HG03045 (cell line): ENCODE results near the gene XPNPEP2.
"Not testable (repeated sequence)": the region's sequence is repeated elsewhere in the genome, so short reads cannot be mapped to it uniquely, and the experiment has no call there.

Experiments used
- ATAC-seq: cut with Tn5 transposase; IDR thresholded peaks from one replicate; pipeline ENCODE4 v1.9.1; 2021; ENCODE audit warnings: mild to moderate bottlenecking, moderate library complexity; ENCODE audit not compliant: unreplicated experiment

Gene XPNPEP2

DNA sequence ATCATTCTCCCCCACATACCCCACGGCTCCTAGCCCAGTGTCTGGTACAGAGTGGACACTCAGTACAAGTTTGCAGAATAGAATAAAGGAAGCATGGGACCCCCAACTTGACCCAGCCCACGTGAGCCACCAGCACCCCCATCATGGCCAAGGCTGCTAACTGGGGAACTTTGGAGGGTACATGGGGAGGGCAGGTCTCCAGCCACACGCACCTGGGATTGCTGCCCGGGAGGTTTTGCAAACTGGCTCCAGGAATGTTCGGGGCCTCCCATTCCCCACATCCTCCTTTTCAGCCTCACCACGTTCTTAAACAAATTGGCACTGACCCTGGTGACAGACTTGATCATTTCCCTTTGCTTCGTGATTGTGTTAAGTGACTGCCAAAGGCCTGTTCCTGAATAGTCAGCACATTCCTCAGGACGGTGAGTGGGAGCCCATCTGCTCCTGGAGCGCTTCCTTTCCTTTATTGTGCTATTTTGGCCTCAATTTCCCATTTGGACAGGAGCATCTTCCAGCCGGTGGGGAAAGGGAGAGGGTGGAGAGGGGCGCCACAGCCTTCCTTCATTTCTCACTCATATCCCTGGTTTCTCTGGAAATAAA lies 18.7 kb upstream of the XPNPEP2 start:
- ATAC-seq: no peak

DNA sequence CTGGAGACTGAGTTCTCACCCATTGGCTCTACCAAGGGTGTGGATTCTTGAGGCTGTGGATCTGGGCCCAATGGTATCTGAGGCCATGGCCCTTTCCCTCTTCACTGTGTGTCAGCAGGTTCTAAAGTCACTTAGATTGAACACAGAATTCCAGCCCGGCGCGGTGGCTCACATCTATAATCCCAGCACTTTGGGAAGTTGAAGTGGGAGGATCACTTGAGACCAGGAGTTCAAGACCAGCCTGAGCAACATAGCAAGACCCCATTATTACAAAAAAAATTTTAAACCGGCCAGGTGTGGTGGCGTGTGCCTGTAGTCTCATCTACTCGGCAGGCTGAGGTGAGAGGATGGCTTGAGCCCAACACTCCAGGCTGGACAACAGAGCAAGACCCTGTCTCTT lies 18.0 kb upstream of the XPNPEP2 start:
- ATAC-seq: no peak

DNA sequence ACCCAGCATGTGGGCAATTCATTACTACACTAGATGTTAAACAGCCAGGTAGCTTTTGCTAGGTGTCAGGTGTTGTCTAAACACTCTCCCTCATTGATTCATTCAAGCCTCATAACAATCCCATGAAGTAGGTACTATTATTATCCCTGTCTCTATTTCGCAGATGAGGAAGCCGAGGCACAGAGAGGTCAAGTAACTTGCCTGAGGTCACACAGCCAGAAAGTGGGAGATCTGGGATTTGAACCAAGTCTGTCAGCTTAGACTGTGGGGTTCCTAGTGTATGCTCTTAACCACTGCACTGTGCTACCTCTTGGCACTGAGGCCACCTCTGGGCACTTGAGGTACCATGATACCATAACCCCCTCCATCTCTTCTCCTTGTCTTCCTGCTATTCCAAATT lies 17.4 kb upstream of the XPNPEP2 start:
- no peak for ATAC-seq

DNA sequence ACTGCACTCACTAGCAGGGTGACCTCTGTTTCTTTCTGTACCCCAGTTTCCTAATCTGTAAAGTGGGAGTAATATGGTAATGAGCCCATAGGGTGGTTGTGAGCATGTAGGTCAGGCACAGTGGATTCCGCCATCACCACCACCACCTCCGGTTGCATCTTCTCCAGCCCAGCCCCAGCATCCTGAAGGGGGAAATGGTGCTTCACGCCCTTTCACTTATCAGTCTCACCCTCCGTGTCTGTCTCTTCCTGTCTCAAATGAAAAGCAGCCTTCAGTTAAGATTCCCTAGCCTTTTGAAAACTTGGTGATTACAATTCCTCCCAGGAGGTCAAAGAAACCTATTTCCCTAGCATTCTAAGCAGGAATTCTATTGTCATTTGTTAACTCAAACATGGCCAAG lies 16.9 kb upstream of the XPNPEP2 start:
- ATAC-seq: no peak

DNA sequence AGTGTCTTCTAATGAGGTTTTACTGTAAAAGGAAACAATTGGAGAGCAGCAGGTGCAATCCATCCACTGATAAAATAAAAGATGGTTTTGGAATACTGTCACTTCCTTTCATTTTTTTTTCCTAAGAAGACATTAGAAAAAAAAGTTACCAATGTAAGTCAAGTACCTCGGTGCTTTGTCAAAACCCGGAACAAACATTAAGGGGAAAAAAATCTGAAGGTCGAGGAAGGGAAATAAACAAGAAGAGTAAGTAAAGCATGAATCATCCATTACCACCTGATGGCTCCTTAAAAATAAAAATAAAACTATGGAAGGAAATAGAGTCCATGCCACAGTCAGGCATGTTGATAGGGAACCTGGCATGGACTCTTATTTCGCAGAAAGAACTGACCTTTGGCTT lies 15.3 kb upstream of the XPNPEP2 start:
- no peak for ATAC-seq

DNA sequence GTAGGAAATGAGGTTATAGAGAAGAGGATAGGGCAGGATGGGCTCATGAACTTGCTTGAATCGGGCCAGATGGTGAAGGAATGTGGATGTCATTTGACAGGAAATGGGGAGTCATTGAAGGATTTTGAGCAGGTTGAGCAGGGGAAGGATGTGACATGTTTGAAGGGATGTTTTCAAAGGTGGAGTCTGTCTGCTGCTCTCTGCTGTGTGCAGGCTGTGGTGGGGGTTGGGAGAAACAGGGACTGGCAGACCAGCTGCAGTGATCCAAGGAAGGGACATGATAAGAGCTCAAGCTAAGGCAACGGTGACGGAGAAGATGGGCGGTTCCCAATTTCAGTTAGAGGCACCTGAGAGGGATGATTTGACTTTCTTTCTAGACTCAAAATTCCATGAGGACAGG lies 14.0 kb upstream of the XPNPEP2 start:
- ATAC-seq: no peak

DNA sequence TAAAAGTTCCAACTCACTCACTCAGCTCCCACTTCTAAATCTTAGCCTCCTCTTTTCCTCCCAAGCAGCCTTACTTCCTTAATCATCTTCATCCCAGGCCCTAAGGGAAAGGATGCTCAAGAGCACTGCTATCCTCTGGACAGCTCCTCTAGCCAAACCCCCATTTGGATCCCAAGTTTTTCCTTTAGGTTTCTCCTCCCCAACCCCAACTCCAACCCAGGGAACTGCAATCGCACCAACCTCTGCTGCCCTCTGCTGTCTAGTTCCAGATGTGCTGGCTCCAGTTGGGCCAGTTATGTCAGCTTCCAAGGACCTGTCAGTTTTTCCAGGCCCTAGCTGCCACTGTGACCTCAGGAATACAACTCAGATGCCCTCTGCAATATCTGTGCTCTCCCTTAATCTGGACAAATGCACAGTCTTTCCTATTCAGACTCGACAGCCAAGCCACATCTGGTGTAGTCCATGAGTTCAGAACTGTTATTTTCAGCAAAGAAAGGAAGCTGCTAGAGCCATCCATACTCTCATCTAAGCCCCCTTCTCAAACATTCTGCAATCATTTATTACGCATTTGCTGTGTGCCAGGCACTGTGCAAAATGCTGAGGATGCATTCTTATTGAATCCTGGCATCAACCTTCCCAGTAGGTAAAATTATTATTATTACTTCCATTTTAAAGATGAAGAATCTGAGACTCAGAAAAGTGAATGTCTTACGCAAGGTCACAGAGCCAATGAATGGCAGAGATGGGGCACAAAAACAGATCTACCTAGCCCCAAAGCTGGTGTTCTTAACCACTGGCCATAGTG lies 12.3 kb upstream of the XPNPEP2 start:
- no peak for ATAC-seq

DNA sequence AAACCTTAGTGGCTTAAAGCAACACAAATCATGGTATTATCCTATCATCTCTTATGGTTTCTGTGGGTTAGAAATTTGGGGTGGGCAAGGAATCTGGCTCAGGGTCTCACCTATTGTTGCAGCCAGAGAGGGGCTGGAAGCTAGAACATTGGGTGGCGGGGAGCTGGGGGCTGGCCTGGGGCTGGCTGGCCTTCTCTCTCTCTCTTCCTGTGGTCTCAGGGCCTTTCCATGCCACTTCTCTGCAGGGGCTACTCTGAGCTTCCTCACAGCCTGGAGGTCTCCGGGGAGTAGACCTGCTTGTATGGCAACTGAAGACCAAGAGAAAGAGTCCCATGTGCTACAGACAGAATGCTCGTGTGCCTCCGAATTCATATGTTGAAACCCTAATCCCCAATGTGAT lies 10.7 kb upstream of the XPNPEP2 start:
- no peak for ATAC-seq

DNA sequence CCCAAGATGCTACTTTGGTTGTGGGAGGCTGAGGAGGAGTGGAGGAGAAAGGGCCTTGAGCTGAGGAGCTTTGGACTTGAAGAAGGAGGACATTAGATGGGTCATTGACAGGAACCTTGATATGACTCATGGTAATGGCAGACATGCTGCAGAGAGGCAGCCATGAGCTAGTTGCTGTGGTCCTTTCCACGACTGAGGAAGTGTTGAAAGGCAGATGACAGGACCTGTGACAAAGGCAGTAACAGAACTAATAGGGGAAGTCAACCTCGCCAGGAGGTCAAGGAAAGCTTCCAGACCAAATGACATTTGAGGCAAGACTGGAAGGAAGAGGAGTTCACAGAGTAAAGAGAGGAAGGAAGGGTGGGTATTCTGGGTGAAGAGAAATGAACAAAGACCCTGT lies 7.6 kb upstream of the XPNPEP2 start:
- no peak for ATAC-seq

DNA sequence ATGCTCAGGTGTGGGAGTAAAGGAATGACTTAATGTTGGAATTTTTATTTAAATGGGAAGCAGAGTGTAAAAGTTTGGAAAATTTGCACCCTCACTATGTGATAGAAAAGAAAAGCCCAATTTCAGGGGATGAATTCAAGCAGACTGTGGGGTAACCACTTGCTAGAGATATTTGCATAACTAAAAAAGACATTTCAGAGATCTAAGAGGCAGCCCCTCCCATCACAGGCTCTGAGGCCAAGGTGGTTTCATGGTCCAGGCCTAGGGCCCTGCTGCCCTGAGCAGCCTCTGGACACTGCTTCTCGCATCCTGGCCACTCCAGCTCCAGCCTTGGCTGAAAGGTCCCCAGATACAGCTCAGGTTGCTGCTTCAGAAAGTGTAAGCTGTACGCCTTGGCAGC lies 5.9 kb upstream of the XPNPEP2 start:
- no peak for ATAC-seq

DNA sequence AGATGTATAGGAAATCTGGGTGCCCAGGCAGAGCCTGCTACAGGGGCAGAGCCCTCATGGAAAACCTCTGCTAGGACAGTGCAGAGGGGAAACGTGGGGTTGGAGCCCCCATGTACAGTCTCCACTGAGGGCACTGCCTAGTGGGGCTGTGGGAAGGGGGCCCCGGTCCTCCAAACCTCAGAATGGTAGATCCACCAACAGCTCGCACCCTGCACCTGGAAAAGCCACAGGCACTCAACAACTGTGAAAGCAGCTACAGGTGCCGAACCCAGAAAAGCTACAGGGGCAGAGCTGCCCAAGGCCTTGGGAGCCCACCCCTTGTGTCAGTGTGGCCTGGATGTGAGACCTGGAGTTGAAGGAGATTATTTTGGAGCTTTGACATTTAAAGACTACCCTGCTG lies 5.4 kb upstream of the XPNPEP2 start:
- ATAC-seq: no peak

DNA sequence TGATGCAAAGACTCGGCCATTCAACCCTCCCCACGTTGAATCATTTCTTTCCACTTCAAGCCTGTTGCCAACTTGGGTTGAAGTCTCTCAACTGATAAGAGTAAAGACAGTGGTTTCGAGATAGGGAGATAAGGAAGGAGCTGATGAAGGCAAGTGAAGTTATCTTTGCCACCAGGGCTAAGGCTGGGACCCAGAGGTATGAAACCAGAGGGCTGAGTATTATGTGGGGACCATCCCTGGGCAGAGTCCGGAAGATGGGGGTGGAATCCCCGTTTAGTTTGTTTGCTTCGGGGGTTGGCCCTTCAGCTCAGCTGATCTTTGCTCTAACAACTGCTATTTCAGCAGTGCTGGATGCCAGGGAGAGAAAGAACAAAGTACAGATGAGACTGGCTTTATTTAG lies 2.3 kb upstream of the XPNPEP2 start:
- ATAC-seq: no peak

DNA sequence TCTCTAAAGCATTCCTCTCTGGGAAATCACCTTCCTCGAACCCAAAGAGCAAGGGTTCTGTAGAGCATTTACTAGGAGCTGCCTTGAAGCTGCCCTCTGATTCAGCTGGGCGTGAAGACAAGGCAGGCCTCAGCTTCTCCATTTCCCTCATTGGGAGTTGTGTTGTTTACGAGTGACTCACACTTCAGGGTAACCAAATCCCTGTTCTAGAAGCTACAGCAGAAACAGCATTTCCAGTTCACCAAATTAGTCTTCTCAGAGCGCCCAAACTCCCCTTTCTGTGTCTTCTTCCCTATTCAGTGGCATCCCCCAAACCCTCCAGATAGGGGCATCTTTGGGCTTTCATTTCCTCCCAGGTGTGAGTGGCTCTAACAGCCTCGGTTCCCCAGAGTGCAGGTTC lies 863 bp upstream of the XPNPEP2 start:
- ATAC-seq: no peak

DNA sequence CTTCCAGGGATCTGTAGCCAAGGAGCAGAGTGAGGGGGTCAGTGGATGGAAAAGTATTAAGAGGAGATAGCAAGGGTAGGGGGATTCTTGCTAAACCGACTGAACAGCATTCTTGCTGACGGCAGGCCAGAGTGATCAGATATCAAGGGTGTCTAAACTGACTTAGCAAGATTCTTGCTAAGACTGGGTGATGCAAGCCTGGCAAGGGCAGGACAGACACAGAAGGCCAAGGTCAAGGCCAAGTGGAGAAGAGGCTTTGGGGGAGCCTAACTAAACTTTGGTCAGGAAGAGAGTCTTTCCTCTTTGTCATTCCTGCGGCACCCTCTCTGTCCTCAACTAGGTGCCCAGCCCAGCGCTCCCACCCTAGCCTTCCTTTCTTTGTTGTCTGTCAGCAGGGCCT lies 799 bp downstream of the XPNPEP2 start:
- no peak for ATAC-seq

DNA sequence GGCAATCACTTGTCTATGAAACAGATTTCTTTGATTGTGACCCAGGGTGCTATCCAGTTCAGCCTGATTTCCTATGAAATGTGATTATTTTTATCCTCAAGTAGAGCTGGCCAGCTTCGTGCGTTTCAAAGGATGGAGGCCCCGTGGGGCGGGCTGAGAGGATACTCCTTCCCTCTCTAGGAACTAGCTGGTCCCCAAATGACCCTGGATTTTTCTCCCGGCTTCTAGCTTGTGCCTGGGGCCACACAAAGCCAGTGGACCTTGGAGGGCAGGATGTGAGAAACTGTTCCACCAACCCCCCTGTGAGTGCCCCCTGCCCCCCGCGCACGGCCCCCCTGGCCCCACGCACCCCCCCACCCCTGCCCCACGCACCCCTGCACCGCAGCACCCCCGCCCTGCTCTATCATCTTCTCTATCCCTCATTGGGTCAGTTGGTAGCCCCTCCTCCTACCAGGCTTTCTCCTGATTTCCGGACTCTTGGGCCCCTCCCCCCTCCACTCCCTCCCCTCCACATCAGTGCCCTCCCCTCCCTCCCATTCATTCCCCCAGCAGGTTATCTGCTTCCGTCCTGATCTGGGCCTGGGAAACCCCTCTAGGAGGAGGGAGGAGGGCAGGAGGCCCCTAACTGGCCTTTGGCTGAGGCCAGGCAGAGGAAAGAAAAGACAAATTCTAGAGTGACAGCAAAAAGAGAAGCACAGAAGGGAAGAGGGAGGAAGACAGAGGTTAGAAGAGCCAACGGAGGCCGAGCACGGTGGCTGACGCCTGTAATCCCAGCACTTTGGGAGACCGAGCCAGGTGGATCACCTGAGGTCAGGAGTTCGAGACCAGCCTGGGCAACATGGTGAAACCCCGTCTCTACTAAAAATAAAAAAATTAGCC lies 3.3 kb downstream of the XPNPEP2 start:
- ATAC-seq: no peak

DNA sequence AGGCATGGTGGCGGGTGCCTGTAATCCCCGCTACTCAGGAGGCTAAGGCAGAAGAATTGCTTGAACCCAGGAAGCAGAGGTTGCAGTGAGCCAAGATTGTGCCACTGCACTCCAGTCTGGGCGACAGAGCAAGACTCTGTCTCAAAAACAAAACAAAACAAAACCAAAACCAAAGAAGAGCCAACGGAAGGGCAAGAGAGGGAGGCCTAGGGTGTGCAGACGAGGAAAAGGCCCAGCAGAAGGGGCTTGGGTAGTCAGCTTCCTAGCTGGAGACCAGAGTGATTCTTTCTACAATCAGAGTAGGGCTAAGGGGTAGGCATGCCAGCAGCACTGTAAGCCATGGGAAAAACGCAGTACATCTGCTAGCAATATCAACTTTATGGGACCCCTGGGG lies 4.0 kb downstream of the XPNPEP2 start:
- not testable (repeated sequence) for ATAC-seq

DNA sequence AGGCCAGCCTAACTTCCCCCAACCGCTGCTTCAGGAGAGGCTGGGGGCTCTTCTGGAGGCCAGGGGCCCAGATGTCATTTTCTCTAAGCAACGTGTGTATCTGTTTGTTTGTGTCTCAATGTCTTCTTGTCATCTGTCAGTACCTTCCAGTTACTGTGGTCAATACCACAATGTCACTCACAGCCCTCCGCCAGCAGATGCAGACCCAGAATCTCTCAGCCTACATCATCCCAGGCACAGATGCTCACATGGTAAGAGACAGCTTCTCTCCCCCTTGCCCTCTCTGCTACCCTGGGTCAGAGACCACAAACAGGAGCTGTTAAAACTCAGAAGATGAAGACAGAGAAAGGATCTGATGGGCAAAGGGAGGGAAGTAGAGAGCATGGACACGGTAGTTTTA lies 5.0 kb downstream of the XPNPEP2 start:
- ATAC-seq: no peak

DNA sequence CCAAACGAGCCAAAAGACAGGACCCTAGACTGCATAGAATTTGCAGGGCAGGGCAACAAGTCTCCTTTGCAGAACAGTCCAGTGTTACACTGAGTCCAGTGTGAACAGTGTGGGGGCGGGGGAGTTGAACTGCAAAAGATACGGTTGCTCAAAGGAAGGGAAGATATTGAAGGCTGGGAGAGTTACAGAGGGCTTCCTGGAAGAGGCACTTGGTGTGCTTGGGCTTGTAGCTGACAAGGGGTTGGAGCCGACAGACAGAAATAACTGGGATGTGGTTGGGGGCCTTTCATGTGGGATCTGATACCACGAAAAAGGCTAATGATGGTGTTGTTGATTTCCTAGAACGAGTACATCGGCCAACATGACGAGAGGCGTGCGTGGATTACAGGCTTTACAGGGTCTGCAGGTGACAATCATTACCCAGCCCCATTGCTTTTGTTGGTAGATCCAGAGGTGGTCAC lies 6.1 kb downstream of the XPNPEP2 start:
- no peak for ATAC-seq

DNA sequence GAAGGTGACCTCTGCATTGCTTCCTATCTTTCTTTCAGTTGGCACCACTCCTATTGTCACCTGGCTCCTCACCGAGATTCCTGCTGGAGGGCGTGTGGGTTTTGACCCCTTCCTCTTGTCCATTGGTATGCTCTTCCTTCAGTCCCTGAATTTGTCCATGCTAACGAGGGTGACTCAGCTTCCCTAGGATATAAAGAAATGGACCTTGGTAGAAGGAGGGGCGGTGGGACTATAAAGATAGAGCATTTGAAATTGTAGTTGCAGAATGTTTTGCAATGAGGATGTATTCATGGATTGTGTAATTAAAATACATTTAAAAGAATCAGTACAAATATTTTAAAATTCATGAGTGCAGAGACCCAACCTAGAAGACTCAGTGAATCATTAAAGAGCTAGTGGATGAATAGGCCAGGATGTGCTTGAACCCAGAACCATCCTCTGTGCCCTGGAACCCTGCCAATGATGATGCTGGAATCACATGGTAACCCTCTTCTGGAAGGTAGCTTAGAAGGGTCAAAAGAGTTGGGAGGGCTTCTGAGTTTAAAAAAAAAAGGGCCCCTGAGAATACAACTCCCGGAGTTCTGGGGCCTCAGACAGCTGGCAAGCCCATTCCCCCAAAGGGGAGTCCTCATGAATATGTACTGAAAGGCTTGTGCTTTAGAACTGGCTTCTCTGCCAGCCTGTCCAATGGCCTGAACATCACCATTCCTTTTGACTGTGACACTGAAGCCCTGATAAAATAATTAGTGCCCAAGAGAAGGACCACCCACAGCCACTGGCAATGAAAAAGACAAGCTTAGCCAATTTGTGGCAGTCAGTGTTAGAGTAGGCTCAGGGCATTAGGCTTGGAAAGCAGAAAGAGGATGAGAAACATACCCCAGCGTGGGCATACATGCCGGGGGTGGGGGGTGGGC lies 8.0 kb downstream of the XPNPEP2 start:
- ATAC-seq: no peak

DNA sequence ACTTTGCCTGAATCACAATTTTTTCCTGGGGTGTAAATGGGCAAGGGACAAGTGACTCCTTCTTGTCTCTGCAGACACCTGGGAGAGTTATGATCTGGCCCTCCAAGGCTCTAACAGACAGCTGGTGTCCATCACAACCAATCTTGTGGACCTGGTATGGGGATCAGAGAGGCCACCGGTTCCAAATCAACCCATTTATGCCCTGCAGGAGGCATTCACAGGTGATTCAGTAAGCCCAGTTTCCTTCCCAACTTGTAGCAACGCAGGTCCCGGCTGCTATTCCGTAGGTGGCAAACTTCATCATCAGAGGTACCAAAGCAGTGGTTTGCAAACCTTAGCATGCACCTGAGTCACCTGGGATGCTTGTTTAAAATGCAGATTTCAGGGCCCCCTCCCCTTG lies 8.8 kb downstream of the XPNPEP2 start:
- ATAC-seq: no peak

DNA sequence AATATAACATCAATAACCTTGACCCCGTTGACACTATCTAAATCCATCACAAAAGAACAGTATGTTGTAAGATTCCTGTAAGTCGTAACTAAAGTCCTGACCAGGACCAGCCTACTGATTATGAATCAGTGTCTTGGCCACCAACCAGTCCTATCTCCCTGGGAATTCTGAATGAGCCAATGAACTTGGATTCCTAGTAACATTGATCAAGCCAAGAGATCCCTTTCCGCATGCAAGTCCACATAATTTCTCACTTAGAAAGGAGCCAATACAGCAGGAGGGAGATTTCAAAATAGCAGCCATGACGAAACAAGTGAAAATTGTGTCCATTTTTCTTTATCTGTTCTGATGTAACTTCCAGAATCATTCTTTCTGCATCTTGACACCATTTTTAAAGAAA lies 9.5 kb downstream of the XPNPEP2 start:
- ATAC-seq: no peak
